ENCODE results near the gene DPRX. TPM values are rescaled to one million over a fixed set of nuclear protein-coding genes. Genes with fewer than 3 reads are reported as not detected.

DPRX gene
- total and polyA plus RNA-seq, 2 donors (not counting 3 experiments of a cell fraction or from before 2014, with no cell fraction given) = not detected

GRCh38 chr19:53639471-53639870 is 7.7 kb downstream of the DPRX start:
- TF ChIP-seq MAX (IDR thresholded peaks at IDR 0.05; ENCODE audit: insufficient read depth, insufficient read length) (no peak), MYC (IDR thresholded peaks at IDR 0.05; ENCODE audit: low read depth, low read length) (no peak), FOS (IDR thresholded peaks at IDR 0.05; ENCODE audit: borderline replicate concordance, insufficient read depth, low read length) (no peak), POLR2AphosphoS5 (IDR thresholded peaks at IDR 0.05; ENCODE audit: insufficient read depth, low read depth, low read length) (no peak), EZH2 (IDR thresholded peaks at IDR 0.05; ENCODE audit: borderline replicate concordance, low read depth, low read length, severe bottlenecking) (no peak), JUN (IDR thresholded peaks at IDR 0.05; ENCODE audit: borderline replicate concordance, insufficient read depth, insufficient read length, low read depth) (no peak), CTCF (IDR thresholded peaks at IDR 0.05; ENCODE audit: extremely low read depth in 1 of 2, insufficient read depth in 1 of 2, low read depth in 1 of 2, low read length in 2 of 2) (no peak), GATA2 (IDR thresholded peaks at IDR 0.05; ENCODE audit: insufficient read depth, insufficient read length, low read depth, low read length) (no peak), POLR2A (IDR thresholded peaks at IDR 0.05; ENCODE audit: low read depth, low read length) (no peak)
- Histone ChIP-seq H4K20me1 (replicated peaks; ENCODE audit: control insufficient read depth, extremely low read depth, insufficient read depth, low read length) (no peaks in the 10 kb centered on the region), H2AFZ (ENCODE audit: low read depth, low read length) (no peak overlapping the region), H3K27me3 (ENCODE audit: control insufficient read depth in 2 of 2, insufficient read depth in 2 of 2, low read length in 2 of 2) (no peaks in the 10 kb centered on the region), H3K9me1 (replicated peaks; ENCODE audit: control insufficient read depth, extremely low read depth, insufficient read depth, low read length) (no peaks in the 10 kb centered on the region), H3K79me2 (ENCODE audit: control insufficient read depth, insufficient read depth, low read length) (no peaks in the 10 kb centered on the region), H3K4me3 (replicated peaks in 1 of 3; ENCODE audit: insufficient read depth in 1 of 3, low read depth in 1 of 3, low read length in 3 of 3) (no peak overlapping the region), H3K9ac (replicated peaks; ENCODE audit: extremely low read depth, insufficient read depth, low read length) (no peak overlapping the region), H3K4me2 (ENCODE audit: insufficient read depth, low read length) (no peak overlapping the region), H3K27ac (ENCODE audit: insufficient read depth, low read depth, low read length) (no peak overlapping the region), H3K9me3 (replicated peaks; ENCODE audit: control insufficient read depth, insufficient read depth, low read length) (no peaks in the 10 kb centered on the region), H3K4me1 (ENCODE audit: control insufficient read depth, extremely low read depth, insufficient read depth, low read length) (no peaks in the 10 kb centered on the region), H3K36me3 (ENCODE audit: control insufficient read depth in 2 of 2, extremely low read depth in 1 of 2, insufficient read depth in 2 of 2, low read length in 2 of 2) (no peaks in the 10 kb centered on the region)
- CTCF ChIA-PET = no interaction called here
- intact Hi-C loops (cut with micrococcal nuclease) = no loop called here
- POLR2A ChIA-PET = no interaction called here
- dilution Hi-C loops (cut with MboI; ENCODE audit: extremely low pct_ligation_motif_present, low sequenced_read_pairs) = no loop called here
- DNase-seq (ENCODE audit: low read depth, low spot score) = no peak
- no peak for FAIRE-seq
- no TSS peak for BruUV-seq (replicated peaks)

Data from endothelial cell of umbilical vein (primary cell).